HG03045 (cell line): ENCODE measurements around the gene PROZ.
"Not testable (repeated sequence)": the region's sequence is repeated elsewhere in the genome, so short reads cannot be mapped to it uniquely, and the experiment has no call there.

ENCODE experiments used
- ATAC-seq: cut with Tn5 transposase; IDR thresholded peaks from one replicate; pipeline ENCODE4 v1.9.1; 2021; ENCODE audit warnings: mild to moderate bottlenecking, moderate library complexity; ENCODE audit not compliant: unreplicated experiment

PROZ gene

GRCh38 chr13:113157929-113158747 lies at the start of gene PROZ:
Gene PROZ (plus strand): TSS chr13:113158648. CDS start chr13:113158661, 13 bp downstream.
- no peak for ATAC-seq

- ATAC-seq: no peak
Measured at GRCh38 chr13:113109151-113110047, 49.0 kb upstream of the PROZ start.

GRCh38 chr13:113110048-113110851 lies 48.2 kb upstream of the PROZ start:
- ATAC-seq: no peak

- ATAC-seq: no peak
Measured at GRCh38 chr13:113110852-113111315, 47.6 kb upstream of the PROZ start.

GRCh38 chr13:113111821-113112220 lies 46.6 kb upstream of the PROZ start:
- not testable (repeated sequence) for ATAC-seq

- ATAC-seq: not testable (repeated sequence)
Measured at GRCh38 chr13:113112475-113112874, 46.0 kb upstream of the PROZ start.

- ATAC-seq: no peak
Measured at GRCh38 chr13:113112893-113113845, 45.3 kb upstream of the PROZ start.

GRCh38 chr13:113113846-113114271 lies 44.6 kb upstream of the PROZ start:
- no peak for ATAC-seq

- ATAC-seq: no peak
Measured at GRCh38 chr13:113114511-113115362, 43.7 kb upstream of the PROZ start.

GRCh38 chr13:113115363-113116205 lies 42.9 kb upstream of the PROZ start:
- no peak for ATAC-seq

- no peak for ATAC-seq
Measured at GRCh38 chr13:113116206-113116800, 42.1 kb upstream of the PROZ start.

- ATAC-seq: no peak
Measured at GRCh38 chr13:113116871-113117271, 41.6 kb upstream of the PROZ start.

GRCh38 chr13:113117335-113117872 lies 41.0 kb upstream of the PROZ start:
- ATAC-seq: no peak

- no peak for ATAC-seq
Measured at GRCh38 chr13:113117911-113118260, 40.6 kb upstream of the PROZ start.

- no peak for ATAC-seq
Measured at GRCh38 chr13:113118261-113119021, 40.0 kb upstream of the PROZ start.

- no peak for ATAC-seq
Measured at GRCh38 chr13:113119166-113119821, 39.2 kb upstream of the PROZ start.
